Mesothelial cell of epicardium (in vitro differentiated cells): ENCODE results near the gene BACE2. TPM values are rescaled to one million over a fixed set of nuclear protein-coding genes. Genes with fewer than 3 reads are reported as not detected.
"Not testable (repeated sequence)": the region's sequence is repeated elsewhere in the genome, so short reads cannot be mapped to it uniquely, and the experiment has no call there.

Experiments used
- DNase-seq, 2 experiments: peaks; one replicate each; pipeline ENCODE4 v3.0.0; 2021; ENCODE audit warnings: low spot score in 2 of 2; ENCODE audit not compliant: unreplicated experiment in 2 of 2
- H3K27ac Mint-ChIP-seq: 2 replicates; pipeline ENCODE4 v1.8.0; 2021; ENCODE audit warnings: mixed read lengths
- H3K27me3 Mint-ChIP-seq: 2 replicates; pipeline ENCODE4 v1.8.0; 2021; ENCODE audit warnings: low read depth, mixed read lengths
- H3K36me3 Mint-ChIP-seq: 2 replicates; pipeline ENCODE4 v1.8.0; 2021; ENCODE audit warnings: mixed read lengths
- H3K4me1 Mint-ChIP-seq: 2 replicates; pipeline ENCODE4 v1.8.0; 2021; ENCODE audit warnings: mixed read lengths
- H3K4me3 Mint-ChIP-seq: 2 replicates; pipeline ENCODE4 v1.8.0; 2021; ENCODE audit warnings: mild to moderate bottlenecking, moderate library complexity, mixed read lengths
- H3K9me3 Mint-ChIP-seq: 2 replicates; pipeline ENCODE4 v1.8.0; 2021; ENCODE audit warnings: mixed read lengths
- CTCF ChIP-seq: fragments of 200-600 bp; sonication (generic); IDR thresholded peaks from one replicate; pipeline ENCODE4 v1.5.0; 2021; ENCODE audit warnings: antibody characterized with exemption; ENCODE audit not compliant: unreplicated experiment
- total RNA-seq: library from RNA; stranded (reverse); gene quantifications from 3 replicates; pipeline ENCODE4 v1.2.1, GENCODE V29; 2021

BACE2 gene
- total RNA-seq, 1 donor from 2014 or later: 31.3 TPM

- DNase-seq: no peak
- TF ChIP-seq CTCF: no peak
- no peak overlapping the region for H3K27ac Mint-ChIP-seq
- no peak overlapping the region for H3K4me3 Mint-ChIP-seq
- H3K27me3 Mint-ChIP-seq: no peaks in the 10 kb centered on the region
- H3K4me1 Mint-ChIP-seq: peaks cover 13% of the 10 kb centered on the region
- H3K9me3 Mint-ChIP-seq: no peaks in the 10 kb centered on the region
- H3K36me3 Mint-ChIP-seq: peaks cover 20% of the 10 kb centered on the region
Measured at GRCh38 chr21:41234569-41234968, 66.6 kb downstream of the BACE2 start.

GRCh38 chr21:41235201-41235600 is 67.2 kb downstream of the BACE2 start:
- DNase-seq: no peak
- peaks cover 13% of the 10 kb centered on the region for H3K4me1 Mint-ChIP-seq
- TF ChIP-seq CTCF: no peak
- H3K27me3 Mint-ChIP-seq: no peaks in the 10 kb centered on the region
- peaks cover 19% of the 10 kb centered on the region for H3K36me3 Mint-ChIP-seq
- no peaks in the 10 kb centered on the region for H3K9me3 Mint-ChIP-seq
- no peak overlapping the region for H3K27ac Mint-ChIP-seq
- no peak overlapping the region for H3K4me3 Mint-ChIP-seq

- DNase-seq: no peak
- Mint-ChIP-seq H3K27ac (no peak overlapping the region), H3K9me3 (no peaks in the 10 kb centered on the region), H3K4me3 (no peak overlapping the region), H3K4me1 (peaks cover 16% of the 10 kb centered on the region), H3K36me3 (peaks cover 19% of the 10 kb centered on the region), H3K27me3 (no peaks in the 10 kb centered on the region)
- TF ChIP-seq CTCF: no peak
Measured at GRCh38 chr21:41236352-41236973, 68.5 kb downstream of the BACE2 start.

GRCh38 chr21:41238081-41238796 is 70.3 kb downstream of the BACE2 start:
- H3K4me1 Mint-ChIP-seq: peaks cover 16% of the 10 kb centered on the region

GRCh38 chr21:41240040-41240439 is 72.1 kb downstream of the BACE2 start:
- Mint-ChIP-seq H3K9me3 (no peaks in the 10 kb centered on the region), H3K36me3 (peaks cover 18% of the 10 kb centered on the region), H3K4me1 (peaks cover 8% of the 10 kb centered on the region), H3K27me3 (no peaks in the 10 kb centered on the region), H3K4me3 (no peak overlapping the region), H3K27ac (no peak overlapping the region)
- TF ChIP-seq CTCF: no peak
- DNase-seq: no peak

More at GRCh38 chr21:41238081-41238796, 70.3 kb downstream of the BACE2 start:
- not testable (repeated sequence) for H3K4me3 Mint-ChIP-seq, H3K27me3 Mint-ChIP-seq, DNase-seq, H3K9me3 Mint-ChIP-seq, H3K27ac Mint-ChIP-seq
- H3K36me3 Mint-ChIP-seq: peaks cover 13% of the 10 kb centered on the region

GRCh38 chr21:41241341-41241740 is 73.4 kb downstream of the BACE2 start:
- no peak for TF ChIP-seq CTCF
- H3K27me3 Mint-ChIP-seq: no peaks in the 10 kb centered on the region
- H3K4me3 Mint-ChIP-seq: no peak overlapping the region
- H3K36me3 Mint-ChIP-seq: peaks cover 26% of the 10 kb centered on the region
- peaks cover 5% of the 10 kb centered on the region for H3K4me1 Mint-ChIP-seq
- H3K27ac Mint-ChIP-seq: peak overlapping the region; percentile 17
- no peaks in the 10 kb centered on the region for H3K9me3 Mint-ChIP-seq
- DNase-seq: no peak
